Transverse colon (tissue), 4 donors: ENCODE results near the gene KRT33B. TPM values are rescaled to one million over a fixed set of nuclear protein-coding genes. Genes with fewer than 3 reads are reported as not detected.

Experiments
- DNase-seq: peaks from one replicate; pipeline ENCODE4 v3.0.0-alpha.2; 2019
- H3K27ac ChIP-seq, 4 donors: fragments of 200-600 bp; sonication (generic); 2 replicates each; pipeline ENCODE4 v1.5.1; 2016 to 2018; ENCODE audit warnings: inconsistent platforms in 4 of 4
- H3K27me3 ChIP-seq: fragments of 200-600 bp; sonication (generic); 2 replicates; pipeline ENCODE4 v1.5.1; 2017; ENCODE audit warnings: inconsistent platforms
- H3K36me3 ChIP-seq, 4 donors: fragments of 200-600 bp; sonication (generic); 2 replicates each; pipeline ENCODE4 v1.5.1; 2017 to 2019; ENCODE audit warnings: inconsistent platforms in 4 of 4
- H3K4me1 ChIP-seq, 4 donors: fragments of 200-600 bp; sonication (generic); 2 replicates each; pipeline ENCODE4 v1.5.1; 2017 to 2020; ENCODE audit warnings: inconsistent platforms in 4 of 4
- H3K4me3 ChIP-seq, 4 donors: fragments of 200-600 bp; sonication (generic); 1 replicate in 1 of 4; 2 replicates in 3 of 4; pipeline versions ENCODE4 v1.5.1 to v1.6.1; 2017 to 2019; ENCODE audit warnings: inconsistent platforms in 4 of 4
- H3K9me3 ChIP-seq, 2 donors: fragments of 200-600 bp; sonication (generic); 2 replicates each; pipeline ENCODE4 v1.5.1; 2017 to 2019; ENCODE audit warnings: inconsistent platforms in 2 of 2
- CTCF ChIP-seq, 5 experiments: fragments of 200-600 bp in 3 of 5; fragments of 450-650 bp in 2 of 5; sonication (generic) in 3 of 5; IDR thresholded peaks; 1 replicate in 2 of 5; 2 replicates in 3 of 5; pipeline ENCODE4 v1.5.1; 2016 to 2017; ENCODE audit warnings: antibody characterized with exemption in 5 of 5, inconsistent platforms in 3 of 5, mild to moderate bottlenecking in 2 of 5, moderate library complexity in 1 of 5
- EP300 ChIP-seq: sonication (generic); formaldehyde crosslinking; IDR thresholded peaks from one replicate; pipeline ENCODE4 v1.6.1; 2017; ENCODE audit warnings: antibody characterized with exemption, low read depth
- POLR2A ChIP-seq: fragments of 450-650 bp; IDR thresholded peaks from one replicate; pipeline ENCODE4 v1.6.1; 2016; ENCODE audit warnings: antibody characterized with exemption, mild to moderate bottlenecking, moderate library complexity
- POLR2AphosphoS5 ChIP-seq, 3 donors: sonication (generic); formaldehyde crosslinking; IDR thresholded peaks; one replicate each; pipeline ENCODE4 v1.6.1; 2016; ENCODE audit warnings: antibody characterized with exemption in 3 of 3
- WGBS, 2 donors: methylation state at CpG; one replicate each; pipeline ENCODE4 v1.1.5; 2018; ENCODE audit warnings: low coverage in 1 of 2; 5-methylcytosine and 5-hydroxymethylcytosine counted together
- in situ Hi-C, 4 donors: fragments of 200-750 bp; cut with MboI; loops; one replicate each; pipeline versions ENCODE4 v1.15.0 to v1.15.1; 2017; ENCODE audit warnings: low sequenced_read_pairs in 3 of 4, low pct_ligation_motif_present in 1 of 4, low pct_unique_long_range_greater_than_20kb in 1 of 4
- intact Hi-C: fragments of 100-400 bp; cut with DNase I; formaldehyde crosslinking; loops from one replicate; pipeline ENCODE4 v1.15.1; 2023; ENCODE audit warnings: low total_unique reads
- total RNA-seq, 4 donors: library from RNA; depleted of rRNA; stranded (reverse); fragments of >200 nt; gene quantifications; one replicate each; pipeline ENCODE4 v1.1.0, GENCODE V29; 2016

The KRT33B gene
- total RNA-seq, 4 donors from 2014 or later = not detected

GRCh38 chr17:41324180-41325075 lies 45.2 kb downstream of the KRT33B start:
- no peak overlapping the region for H3K27ac ChIP-seq
- no peak overlapping the region for H3K4me3 ChIP-seq
- no peaks in the 10 kb centered on the region for H3K4me1 ChIP-seq
- no peaks in the 10 kb centered on the region for H3K27me3 ChIP-seq
- in situ Hi-C loops = loop anchor here in 3 of 4 donors (10.0 to 25.0 kb wide), 2 partner anchors 410 to 512 kb away; partner anchors contain the start of gene KRT10 (in 1 of the 3)
- peak; percentile 27 for DNase-seq
- intact Hi-C loops = no loop called here
- peaks cover 4 to 7% of the 10 kb centered on the region in 2 donors for H3K9me3 ChIP-seq
- WGBS, 2 donors = 61 to 70% methylated on average over 2 to 16 of the region's 16 CpGs
- H3K36me3 ChIP-seq = no peaks in the 10 kb centered on the region
- TF ChIP-seq CTCF (IDR thresholded peaks at IDR 0.05) = peak in 2 of 5 experiments; percentile 18 to 24
- no peak for TF ChIP-seq EP300
- no peak for TF ChIP-seq POLR2AphosphoS5 (IDR thresholded peaks at IDR 0.05)
- TF ChIP-seq POLR2A = no peak

GRCh38 chr17:41322903-41323895 lies 46.4 kb downstream of the KRT33B start:
- WGBS, 2 donors = 87% methylated on average over 11 of the region's 11 CpGs; no CpG with 5 or more reads in 1 of the 2 donors
- Histone ChIP-seq H3K36me3 (no peaks in the 10 kb centered on the region), H3K27ac (no peak overlapping the region), H3K4me1 (no peaks in the 10 kb centered on the region), H3K4me3 (no peak overlapping the region), H3K27me3 (no peaks in the 10 kb centered on the region), H3K9me3 (peaks cover 4 to 7% of the 10 kb centered on the region in 2 donors)
- no peak for DNase-seq
- intact Hi-C loops = no loop called here
- TF ChIP-seq POLR2AphosphoS5 (IDR thresholded peaks at IDR 0.05) = no peak
- TF ChIP-seq CTCF (IDR thresholded peaks at IDR 0.05) = no peak
- in situ Hi-C loops = loop anchor here in 3 of 4 donors (10.0 kb wide), 1 partner anchor 408 kb away; no protein-coding TSS in a partner anchor

GRCh38 chr17:41322094-41322902 lies 47.3 kb downstream of the KRT33B start:
- no peaks in the 10 kb centered on the region for H3K36me3 ChIP-seq
- H3K4me1 ChIP-seq = no peaks in the 10 kb centered on the region
- no peaks in the 10 kb centered on the region for H3K27me3 ChIP-seq
- no peak overlapping the region for H3K4me3 ChIP-seq
- TF ChIP-seq POLR2A (no peak), CTCF (IDR thresholded peaks at IDR 0.05) (peak; percentile 66 to 81 (median 76)), EP300 (no peak), POLR2AphosphoS5 (IDR thresholded peaks at IDR 0.05) (no peak)
- peaks cover 4 to 7% of the 10 kb centered on the region in 2 donors for H3K9me3 ChIP-seq
- no peak for DNase-seq
- in situ Hi-C loops (loop anchor here in 3 of 4 donors (10.0 kb wide), 1 partner anchor 407 kb away; no protein-coding TSS in a partner anchor), intact Hi-C loops (no loop called here)
- 36 to 54% methylated on average over 2 to 5 of the region's 5 CpGs for WGBS, 2 donors
- H3K27ac ChIP-seq = no peak overlapping the region
